HG03095 (cell line): ENCODE results near the gene BTC.
A peak's percentile ranks its signal among the peaks of the same experiment; 100 is the strongest.
"Not testable (repeated sequence)": the region's sequence is repeated elsewhere in the genome, so short reads cannot be mapped to it uniquely, and the experiment has no call there.

Source experiments
- ATAC-seq: cut with Tn5 transposase; IDR thresholded peaks from one replicate; pipeline ENCODE4 v1.9.1; 2021; ENCODE audit warnings: moderate library complexity; ENCODE audit not compliant: unreplicated experiment

The BTC gene

GRCh38 chr4:74758551-74759145 is 35.7 kb downstream of the BTC start:
- no peak for ATAC-seq

- no peak for ATAC-seq
These were observed 37.2 kb downstream of the BTC start for GRCh38 chr4:74757136-74757535.

- ATAC-seq, result no peak
These were observed 38.8 kb downstream of the BTC start for GRCh38 chr4:74755486-74755885.

- peak; percentile 82 for ATAC-seq
These were observed 40.1 kb downstream of the BTC start for GRCh38 chr4:74754218-74754617.

GRCh38 chr4:74752798-74753197 is 41.5 kb downstream of the BTC start:
- ATAC-seq, result no peak

GRCh38 chr4:74751856-74752255 is 42.5 kb downstream of the BTC start:
- ATAC-seq, result no peak

GRCh38 chr4:74751247-74751646 is 43.1 kb downstream of the BTC start:
- ATAC-seq, result no peak

- ATAC-seq, result no peak
These were observed 52.1 kb downstream of the BTC start for GRCh38 chr4:74742185-74742584.

GRCh38 chr4:74738464-74739143 is 55.7 kb downstream of the BTC start:
- no peak for ATAC-seq

GRCh38 chr4:74734995-74735394 is 59.3 kb downstream of the BTC start:
- no peak for ATAC-seq

- no peak for ATAC-seq
These were observed 60.6 kb downstream of the BTC start for GRCh38 chr4:74733756-74734155.

- ATAC-seq, result no peak
These were observed 69.3 kb downstream of the BTC start for GRCh38 chr4:74724979-74725378.

- no peak for ATAC-seq
These were observed 77.9 kb downstream of the BTC start for GRCh38 chr4:74716436-74716765.

GRCh38 chr4:74715706-74716435 is 78.5 kb downstream of the BTC start:
- ATAC-seq, result no peak

GRCh38 chr4:74714611-74715130 is 79.7 kb downstream of the BTC start:
- ATAC-seq, result no peak

- ATAC-seq, result not testable (repeated sequence)
These were observed 86.2 kb downstream of the BTC start for GRCh38 chr4:74708135-74708534.
